OCI-LY3 (cell line): ENCODE results near the gene CES4A.
A peak's percentile ranks its signal among the peaks of the same experiment; 100 is the strongest.

Source experiments
- CTCF ChIP-seq: fragments of 200-600, 300-600 bp; sonication (generic); IDR thresholded peaks from 2 replicates; pipeline ENCODE4 v1.5.1; 2014; ENCODE audit warnings: antibody characterized with exemption, low read length, low read depth
- EZH2phosphoT487 ChIP-seq: fragments of 200-600 bp; shearing (Covaris generic); IDR thresholded peaks from 2 replicates; pipeline ENCODE4 v1.6.1; 2018; ENCODE audit warnings: antibody characterized with exemption, mixed run types, low read depth

GRCh38 chr16:67017810-67018488 lies 29.6 kb downstream of the CES4A start:
- TF ChIP-seq CTCF (peak; percentile 91), EZH2phosphoT487 (no peak)
